Kidney (tissue), 22 donors: ENCODE measurements around the gene ISG15. TPM values are rescaled to one million over a fixed set of nuclear protein-coding genes. Genes with fewer than 3 reads are reported as not detected.

Experiments
- DNase-seq, 5 donors: peaks; one replicate each; pipeline ENCODE4 v3.0.0-alpha.2; 2013 to 2020
- FAIRE-seq: peaks from 2 replicates; lab custom pipeline; 2012; peaks lifted over from hg19 to GRCh38; lab: Jason Lieb, UNC
- H3K27ac ChIP-seq, 2 donors: one replicate each; pipeline ENCODE4 v1.7.0; 2013; ENCODE audit warnings: low read depth in 2 of 2, low read length in 2 of 2, inconsistent platforms in 1 of 2
- H3K27me3 ChIP-seq: one replicate; pipeline ENCODE4 v1.7.1; 2013; ENCODE audit warnings: low read length, inconsistent platforms; ENCODE audit not compliant: control insufficient read depth, insufficient read depth
- H3K36me3 ChIP-seq, 3 donors: one replicate each; pipeline versions ENCODE4 v1.7.0 to v1.7.1; 2013; ENCODE audit warnings: low read length in 3 of 3, control low read depth in 1 of 3, inconsistent platforms in 1 of 3; ENCODE audit not compliant: insufficient read depth in 3 of 3, control insufficient read depth in 2 of 3
- H3K4me1 ChIP-seq, 3 donors: one replicate each; pipeline versions ENCODE4 v1.7.0 to v1.7.1; 2013; ENCODE audit warnings: low read length in 3 of 3, inconsistent platforms in 1 of 3, low read depth in 1 of 3; ENCODE audit not compliant: control insufficient read depth in 2 of 3, insufficient read depth in 2 of 3
- H3K4me3 ChIP-seq, 3 donors: one replicate each; pipeline versions ENCODE4 v1.7.0 to v1.8.1; 2013; ENCODE audit warnings: low read length in 3 of 3, control low read depth in 1 of 3, inconsistent platforms in 1 of 3
- H3K9ac ChIP-seq, 3 donors: one replicate each; pipeline versions ENCODE4 v1.7.0 to v1.7.1; 2013; ENCODE audit warnings: low read length in 3 of 3, control low read depth in 1 of 3, inconsistent platforms in 1 of 3
- H3K9me3 ChIP-seq, 3 donors: one replicate each; pipeline versions ENCODE4 v1.7.0 to v1.7.1; 2013; ENCODE audit warnings: low read length in 3 of 3, control low read depth in 1 of 3, inconsistent platforms in 1 of 3; ENCODE audit not compliant: control insufficient read depth in 2 of 3, insufficient read depth in 1 of 3
- intact Hi-C: fragments of 100-400 bp; cut with DNase I; formaldehyde crosslinking; loops from one replicate; pipeline ENCODE4 v1.11.1; 2022
- long read RNA-seq, 10 donors: library from polyadenylated mRNA in 1 of 10; unstranded in 1 of 10; transcript quantifications; one replicate each; pipeline ENCODE4 v2.0.0 and lab custom pipeline, GENCODE V29; 2021 to 2026
- polyA plus RNA-seq: library from polyadenylated mRNA; stranded (reverse); fragments of 350-450 nt; fragmentation: Illumina TruSeq; extraction: RNeasy Lipid Tissue Mini Kit (QIAGEN cat#74804); gene quantifications from one replicate; pipeline ENCODE4 v1.2.3, GENCODE V29; 2014; ENCODE audit warnings: low read depth, low replicate concordance; ENCODE audit not compliant: insufficient read depth
- total RNA-seq: library from RNA; stranded (reverse); fragmentation: NEBNext Ultra II Directional; extraction: Animal tissue kit (Norgen Biotek cat#: 25700); gene quantifications from one replicate; pipeline ENCODE4 v1.2.1, GENCODE V29; 2021
- TF ChIP-seq, protein P1 (sequence below): IDR thresholded peaks from 3 replicates; pipeline ENCODE4 v1.5.1; 2012; ENCODE audit warnings: mild to moderate bottlenecking, moderate library complexity, borderline replicate concordance; ENCODE audit not compliant: insufficient read depth; ENCODE audit errors: extremely low read depth
- donor health status: control.
- donor health status: control.
- donor health status: control.
- donor health status: control.
- donor health status: control.
- donor health status: DM: yes; HTN: yes; CAD: no.
- donor health status: Normal renal cell carcinoma (clear cell type).

ISG15 gene
- total RNA-seq (23.9 TPM), polyA plus RNA-seq (65.9 TPM)
- long read RNA-seq, donor 1, transcript ISG15-201 (2 exons, 711 nt): major isoform, 15 of 15 reads
- long read RNA-seq, donor 1, partial matches to known transcripts: 0 of 15 reads
- long read RNA-seq, donor 1, other reads (novel, unspliced or antisense): 0 of 15 reads
- long read RNA-seq, donor 2, transcript ISG15-201 (2 exons, 711 nt): major isoform, 9 of 9 reads
- long read RNA-seq, donor 2, partial matches to known transcripts: 0 of 9 reads
- long read RNA-seq, donor 2, other reads (novel, unspliced or antisense): 0 of 9 reads
- long read RNA-seq, donor 3, transcript ISG15-201 (2 exons, 711 nt): major isoform, 16 of 24 reads
- long read RNA-seq, donor 3, partial matches to known transcripts: 8 of 24 reads
- long read RNA-seq, donor 3, other reads (novel, unspliced or antisense): 0 of 24 reads
- long read RNA-seq, donor 4, partial matches to known transcripts: 0 of 4 reads
- long read RNA-seq, donor 4, other reads (novel, unspliced or antisense): 0 of 4 reads
- long read RNA-seq, donor 5: 0 reads
- long read RNA-seq, donor 6, transcript ISG15-201 (2 exons, 711 nt): major isoform, 42 of 42 reads
- long read RNA-seq, donor 6, partial matches to known transcripts: 0 of 42 reads
- long read RNA-seq, donor 6, other reads (novel, unspliced or antisense): 0 of 42 reads
- long read RNA-seq, donor 7, transcript ISG15-201 (2 exons, 711 nt): major isoform, 14 of 15 reads
- long read RNA-seq, donor 7, partial matches to known transcripts: 0 of 15 reads
- long read RNA-seq, donor 7, other reads (novel, unspliced or antisense): 1 of 15 reads
- long read RNA-seq, donor 8, transcript ISG15-201 (2 exons, 711 nt): major isoform, 16 of 16 reads
- long read RNA-seq, donor 8, partial matches to known transcripts: 0 of 16 reads
- long read RNA-seq, donor 8, other reads (novel, unspliced or antisense): 0 of 16 reads
- long read RNA-seq, donor 9, transcript ISG15-201 (2 exons, 711 nt): major isoform, 14 of 14 reads
- long read RNA-seq, donor 9, partial matches to known transcripts: 0 of 14 reads
- long read RNA-seq, donor 9, other reads (novel, unspliced or antisense): 0 of 14 reads
- long read RNA-seq, donor 10, transcript ISG15-201 (2 exons, 711 nt): major isoform, 16 of 17 reads
- long read RNA-seq, donor 10, partial matches to known transcripts: 0 of 17 reads
- long read RNA-seq, donor 10, other reads (novel, unspliced or antisense): 0 of 17 reads

GRCh38 chr1:1013105-1013921 lies at the start of gene ISG15:
Gene ISG15, plus strand, starts transcription at chr1:1013497. Its CDS starts 77 bp downstream, at chr1:1013574.
- intact Hi-C loops: no loop called here
- no peaks in the 10 kb centered on the region for H3K36me3 ChIP-seq
- no peaks in the 10 kb centered on the region for H3K27me3 ChIP-seq
- H3K4me3 ChIP-seq: peak within 1 kb of the TSS; percentile 66 to 98 (median 94)
- H3K9me3 ChIP-seq: no peaks in the 10 kb centered on the region
- DNase-seq (peak; percentile 84 to 96 (median 88)), FAIRE-seq (no peak)
- TF ChIP-seq, protein P1, sequence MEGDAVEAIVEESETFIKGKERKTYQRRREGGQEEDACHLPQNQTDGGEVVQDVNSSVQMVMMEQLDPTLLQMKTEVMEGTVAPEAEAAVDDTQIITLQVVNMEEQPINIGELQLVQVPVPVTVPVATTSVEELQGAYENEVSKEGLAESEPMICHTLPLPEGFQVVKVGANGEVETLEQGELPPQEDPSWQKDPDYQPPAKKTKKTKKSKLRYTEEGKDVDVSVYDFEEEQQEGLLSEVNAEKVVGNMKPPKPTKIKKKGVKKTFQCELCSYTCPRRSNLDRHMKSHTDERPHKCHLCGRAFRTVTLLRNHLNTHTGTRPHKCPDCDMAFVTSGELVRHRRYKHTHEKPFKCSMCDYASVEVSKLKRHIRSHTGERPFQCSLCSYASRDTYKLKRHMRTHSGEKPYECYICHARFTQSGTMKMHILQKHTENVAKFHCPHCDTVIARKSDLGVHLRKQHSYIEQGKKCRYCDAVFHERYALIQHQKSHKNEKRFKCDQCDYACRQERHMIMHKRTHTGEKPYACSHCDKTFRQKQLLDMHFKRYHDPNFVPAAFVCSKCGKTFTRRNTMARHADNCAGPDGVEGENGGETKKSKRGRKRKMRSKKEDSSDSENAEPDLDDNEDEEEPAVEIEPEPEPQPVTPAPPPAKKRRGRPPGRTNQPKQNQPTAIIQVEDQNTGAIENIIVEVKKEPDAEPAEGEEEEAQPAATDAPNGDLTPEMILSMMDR: no peak
- H3K27ac ChIP-seq: peak within 1 kb of the TSS; percentile 83 to 87
- peaks cover 0 to 6% (median 0%) of the 10 kb centered on the region in 3 donors for H3K4me1 ChIP-seq
- H3K9ac ChIP-seq: peak within 1 kb of the TSS; percentile 37 to 89 (median 87)

- Histone ChIP-seq H3K9me3 (no peaks in the 10 kb centered on the region), H3K36me3 (no peaks in the 10 kb centered on the region), H3K4me1 (peaks cover 0 to 7% (median 0%) of the 10 kb centered on the region in 3 donors), H3K9ac (no peak overlapping the region), H3K27ac (no peak overlapping the region), H3K4me3 (no peak overlapping the region), H3K27me3 (no peaks in the 10 kb centered on the region)
- no peak for DNase-seq
- FAIRE-seq: no peak
- intact Hi-C loops: no loop called here
- TF ChIP-seq, protein P1: no peak
Observed at GRCh38 chr1:963746-964525, 49.4 kb upstream of the ISG15 start.
